HCT116 (cell line): ENCODE data around the gene BCR. TPM values are rescaled to one million over a fixed set of nuclear protein-coding genes. Genes with fewer than 3 reads are reported as not detected.

Experiments
- ATAC-seq: fragments of 200-7000 bp; cut with Tn5 transposase; 2 replicates; pipeline ENCODE4 v1.9.1; 2020; ENCODE audit warnings: mild to moderate bottlenecking, moderate library complexity
- BruUV-seq: library from RNA; stranded (reverse); fragments of 400-500 nt; replicated peaks from 2 replicates; lab custom pipeline; 2021; lab: Mats Ljungman, UMichigan
- CTCF ChIA-PET: fragments of 300-600 bp; sonication (Branson Sonifier 250); formaldehyde crosslinking; loops from one replicate; lab custom pipeline; 2021; ENCODE audit warnings: antibody characterized with exemption; lab: Charles Lee
- POLR2A ChIA-PET: fragments of 300-600, 350-600 bp; sonication (Branson Sonifier 250); formaldehyde crosslinking; loops from one replicate; lab custom pipeline; 2021; ENCODE audit warnings: antibody characterized with exemption; lab: Charles Lee
- RAD21 ChIA-PET, 2 experiments: fragments of 300-600 bp; sonication (Branson Sonifier 250); formaldehyde crosslinking; loops; one replicate each; lab custom pipeline; 2023; ENCODE audit warnings: low total read pairs in 2 of 2; ENCODE audit not compliant: uncharacterized antibody in 2 of 2, unreplicated experiment in 2 of 2, low non-redundant PET in 1 of 2; lab: Charles Lee
- DNase-seq: peaks from one replicate; pipeline ENCODE4 v3.0.0-alpha.2; 2010; ENCODE audit warnings: low read depth, low spot score
- H2AFZ ChIP-seq: fragments of 200-600 bp; shearing (Covaris generic), sonication (generic); 2 replicates; pipeline ENCODE4 v1.6.1; 2017; ENCODE audit warnings: low read depth, mixed run types, mixed read lengths, antibody characterized with exemption, low read length; ENCODE audit not compliant: poor library complexity, severe bottlenecking
- H3K27ac ChIP-seq: 2 replicates; pipeline ENCODE4 v1.5.1; 2012; ENCODE audit warnings: low read depth, low read length
- H3K27me3 ChIP-seq: fragments of 200-600 bp; sonication (generic); 2 replicates; pipeline ENCODE4 v1.6.1; 2016; ENCODE audit warnings: mixed run types, low read length, mixed read lengths; ENCODE audit not compliant: insufficient read depth
- H3K36me3 ChIP-seq, 2 experiments: fragments of 200-500 bp in 1 of 2; fragments of 200-600 bp in 1 of 2; sonication (Bioruptor generic) in 1 of 2; sonication (generic) in 1 of 2; 2 replicates each; pipeline versions ENCODE4 v1.5.1 to v1.6.1; 2014 to 2016; ENCODE audit warnings: low read length in 2 of 2, inconsistent platforms in 1 of 2, mixed read lengths in 1 of 2, mixed run types in 1 of 2; ENCODE audit not compliant: insufficient read depth in 2 of 2, control insufficient read depth in 1 of 2
- H3K4me1 ChIP-seq, 2 experiments: fragments of 200-600 bp in 1 of 2; sonication (generic) in 1 of 2; 2 replicates each; pipeline versions ENCODE4 v1.5.1 to v1.6.1; 2012 to 2017; ENCODE audit warnings: low read length in 2 of 2, inconsistent platforms in 1 of 2, mild to moderate bottlenecking in 1 of 2, mixed read lengths in 1 of 2, mixed run types in 1 of 2, moderate library complexity in 1 of 2; ENCODE audit not compliant: insufficient read depth in 2 of 2, control insufficient read depth in 1 of 2
- H3K4me2 ChIP-seq: fragments of 200-600 bp; sonication (generic); 2 replicates; pipeline ENCODE4 v1.6.1; 2017; ENCODE audit warnings: mixed run types, low read length, mixed read lengths
- H3K4me3 ChIP-seq, 2 experiments: fragments of 200-600 bp in 1 of 2; sonication (generic) in 1 of 2; replicated peaks in 1 of 2; 2 replicates each; pipeline ENCODE4 v1.5.1; 2011 to 2016; ENCODE audit warnings: low read length in 2 of 2, control low read depth in 1 of 2, low read depth in 1 of 2, mild to moderate bottlenecking in 1 of 2, mixed read lengths in 1 of 2, mixed run types in 1 of 2
- H3K79me2 ChIP-seq: fragments of 200-600 bp; sonication (generic); 2 replicates; pipeline ENCODE4 v1.6.1; 2017; ENCODE audit warnings: mild to moderate bottlenecking, mixed run types, low read length, moderate library complexity, mixed read lengths; ENCODE audit not compliant: insufficient read depth
- H3K9ac ChIP-seq: fragments of 200-600 bp; sonication (generic); 2 replicates; pipeline ENCODE4 v1.6.1; 2016; ENCODE audit warnings: low read length, mixed read lengths
- H3K9me2 ChIP-seq: fragments of 200-600 bp; sonication (generic), shearing (Covaris generic); 2 replicates; pipeline ENCODE4 v1.6.1; 2017; ENCODE audit warnings: mixed run types, mild to moderate bottlenecking, moderate library complexity; ENCODE audit not compliant: insufficient read depth
- H3K9me3 ChIP-seq, 2 experiments: fragments of 200-500 bp in 1 of 2; fragments of 200-600 bp in 1 of 2; sonication (Bioruptor generic) in 1 of 2; sonication (generic) in 1 of 2; 2 replicates each; pipeline ENCODE4 v1.6.1; 2014 to 2017; ENCODE audit warnings: low read length in 2 of 2, mixed read lengths in 2 of 2, inconsistent platforms in 1 of 2, low read depth in 1 of 2, mild to moderate bottlenecking in 1 of 2, mixed run types in 1 of 2, moderate library complexity in 1 of 2; ENCODE audit not compliant: control insufficient read depth in 1 of 2, insufficient read depth in 1 of 2
- H4K20me1 ChIP-seq: fragments of 200-600 bp; sonication (generic), shearing (Covaris generic); 2 replicates; pipeline ENCODE4 v1.6.1; 2017; ENCODE audit warnings: mixed run types, mild to moderate bottlenecking, moderate library complexity; ENCODE audit not compliant: insufficient read depth
- CBX3 ChIP-seq: IDR thresholded peaks from 2 replicates; pipeline ENCODE4 v1.6.1; 2012; ENCODE audit warnings: low read depth
- CEBPB ChIP-seq: IDR thresholded peaks from 2 replicates; pipeline ENCODE4 v1.6.1; 2012; ENCODE audit warnings: low read depth
- ELF1 ChIP-seq: IDR thresholded peaks from 2 replicates; pipeline ENCODE4 v1.6.1; 2012; ENCODE audit warnings: low read depth, borderline replicate concordance
- EZH2 ChIP-seq: fragments of 200-600 bp; sonication (generic); IDR thresholded peaks from 2 replicates; pipeline ENCODE4 v1.6.1; 2017; ENCODE audit warnings: antibody characterized with exemption, mixed run types
- EZH2phosphoT487 ChIP-seq: fragments of 200-600 bp; IDR thresholded peaks from 2 replicates; pipeline ENCODE4 v1.6.1; 2018; ENCODE audit warnings: antibody characterized with exemption, borderline replicate concordance
- FOSL1 ChIP-seq: IDR thresholded peaks from 2 replicates; pipeline ENCODE4 v1.6.1; 2012; ENCODE audit warnings: low read depth
- POLR2A ChIP-seq: IDR thresholded peaks from 2 replicates; pipeline ENCODE4 v1.7.0; 2011; ENCODE audit warnings: borderline replicate concordance; ENCODE audit not compliant: insufficient read depth, insufficient read length; ENCODE audit errors: extremely low read depth
- YY1 ChIP-seq: IDR thresholded peaks from 2 replicates; pipeline ENCODE4 v1.6.1; 2011; ENCODE audit warnings: low read length, low read depth, moderate library complexity, mild to moderate bottlenecking; ENCODE audit not compliant: insufficient replicate concordance; ENCODE audit errors: extremely low read depth
- ZBTB33 ChIP-seq: IDR thresholded peaks from 2 replicates; pipeline ENCODE4 v1.6.1; 2011; ENCODE audit warnings: mild to moderate bottlenecking, low read length, moderate library complexity; ENCODE audit not compliant: insufficient replicate concordance; ENCODE audit errors: extremely low read depth
- ZFX ChIP-seq: fragments of 450-650 bp; IDR thresholded peaks from 2 replicates; pipeline ENCODE4 v1.6.1; 2017
- ZNF274 ChIP-seq: fragments of 200-500 bp; sonication (Bioruptor generic); IDR thresholded peaks from 2 replicates; pipeline ENCODE4 v1.6.1; 2014; ENCODE audit warnings: mild to moderate bottlenecking, low read depth, low read length, inconsistent platforms
- intact Hi-C: fragments of 100-400 bp; cut with micrococcal nuclease; formaldehyde crosslinking; loops from 2 replicates; pipeline ENCODE4 v1.10.0; 2022
- total RNA-seq: library from RNA; stranded (reverse); gene quantifications from one replicate; pipeline ENCODE4 v1.2.1, GENCODE V29; 2021; ENCODE audit not compliant: unreplicated experiment
- TF ChIP-seq, protein P1 (sequence below): IDR thresholded peaks from 2 replicates; pipeline ENCODE4 v1.6.1; 2012
- TF ChIP-seq, protein P2 (sequence below): IDR thresholded peaks from 2 replicates; pipeline ENCODE4 v1.6.1; 2012

The BCR gene
- total RNA-seq, 1 experiment from 2014 or later = 39.7 TPM

- CTCF ChIA-PET = interaction anchor here (0.8 kb wide), 1 partner anchor 143 kb away, joined by 4 read pairs; no protein-coding TSS in a partner anchor
Measured at GRCh38 chr22:23147617-23148387, 32.5 kb upstream of the BCR start.

GRCh38 chr22:23149743-23150238, 30.5 kb upstream of the BCR start:
- Histone ChIP-seq H3K4me2 (no peak overlapping the region), H3K36me3 (no peaks in the 10 kb centered on the region), H4K20me1 (no peaks in the 10 kb centered on the region), H3K4me3 (no peak overlapping the region), H3K79me2 (no peaks in the 10 kb centered on the region), H2AFZ (no peak overlapping the region), H3K9me2 (no peaks in the 10 kb centered on the region), H3K27ac (no peak overlapping the region), H3K4me1 (peaks cover 10 to 27% of the 10 kb centered on the region in 2 experiments), H3K9me3 (no peaks in the 10 kb centered on the region), H3K27me3 (no peaks in the 10 kb centered on the region), H3K9ac (no peak overlapping the region)
- POLR2A ChIA-PET = no interaction called here
- CTCF ChIA-PET = no interaction called here
- intact Hi-C loops = no loop called here
- RAD21 ChIA-PET = no interaction called here
- ATAC-seq = no peak
- no peak for DNase-seq
- BruUV-seq = no TSS peak
- TF ChIP-seq CBX3 = no peak
- TF ChIP-seq, protein P1, sequence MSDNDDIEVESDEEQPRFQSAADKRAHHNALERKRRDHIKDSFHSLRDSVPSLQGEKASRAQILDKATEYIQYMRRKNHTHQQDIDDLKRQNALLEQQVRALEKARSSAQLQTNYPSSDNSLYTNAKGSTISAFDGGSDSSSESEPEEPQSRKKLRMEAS = no peak
- no peak for TF ChIP-seq ZNF274
- no peak for TF ChIP-seq FOSL1
- no peak for TF ChIP-seq POLR2A
- TF ChIP-seq CEBPB = no peak
- TF ChIP-seq ZBTB33 = no peak
- TF ChIP-seq EZH2phosphoT487 = no peak
- TF ChIP-seq YY1 = no peak
- no peak for TF ChIP-seq EZH2
- TF ChIP-seq ZFX = no peak
- TF ChIP-seq ELF1 = no peak

More at GRCh38 chr22:23147617-23148387, 32.5 kb upstream of the BCR start:
- no peak overlapping the region for H2AFZ ChIP-seq
- H3K4me2 ChIP-seq = no peak overlapping the region
- no peak overlapping the region for H3K27ac ChIP-seq
- TF ChIP-seq FOSL1 (no peak), YY1 (no peak), CEBPB (no peak), POLR2A (no peak)
- TF ChIP-seq, protein P2, sequence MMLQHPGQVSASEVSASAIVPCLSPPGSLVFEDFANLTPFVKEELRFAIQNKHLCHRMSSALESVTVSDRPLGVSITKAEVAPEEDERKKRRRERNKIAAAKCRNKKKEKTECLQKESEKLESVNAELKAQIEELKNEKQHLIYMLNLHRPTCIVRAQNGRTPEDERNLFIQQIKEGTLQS = no peak
- TF ChIP-seq, protein P1 = no peak
- DNase-seq (no peak), ATAC-seq (no peak)
- intact Hi-C loops = no loop called here
- BruUV-seq = no TSS peak
- no peaks in the 10 kb centered on the region for H3K9me2 ChIP-seq
- H3K27me3 ChIP-seq = no peaks in the 10 kb centered on the region
- ChIA-PET RAD21 (no interaction called here), POLR2A (interaction anchor here (0.6 kb wide), 1 partner anchor 496 kb away, joined by 4 read pairs; no protein-coding TSS in a partner anchor)
- H4K20me1 ChIP-seq = no peaks in the 10 kb centered on the region
- H3K9ac ChIP-seq = no peak overlapping the region
- no peaks in the 10 kb centered on the region for H3K79me2 ChIP-seq
- H3K36me3 ChIP-seq = no peaks in the 10 kb centered on the region
- H3K4me3 ChIP-seq = no peak overlapping the region
- H3K9me3 ChIP-seq = no peaks in the 10 kb centered on the region
- peaks cover 14 to 34% of the 10 kb centered on the region in 2 experiments for H3K4me1 ChIP-seq
